Dedifferentiated amniotic fluid mesenchymal stem cell (primary cell): Measurements from ENCODE around the gene CD22.

Experiments
- DNase-seq: peaks from one replicate; pipeline ENCODE4 v3.0.0-alpha.2; 2016; ENCODE audit errors: extremely low spot score

Gene CD22

DNA sequence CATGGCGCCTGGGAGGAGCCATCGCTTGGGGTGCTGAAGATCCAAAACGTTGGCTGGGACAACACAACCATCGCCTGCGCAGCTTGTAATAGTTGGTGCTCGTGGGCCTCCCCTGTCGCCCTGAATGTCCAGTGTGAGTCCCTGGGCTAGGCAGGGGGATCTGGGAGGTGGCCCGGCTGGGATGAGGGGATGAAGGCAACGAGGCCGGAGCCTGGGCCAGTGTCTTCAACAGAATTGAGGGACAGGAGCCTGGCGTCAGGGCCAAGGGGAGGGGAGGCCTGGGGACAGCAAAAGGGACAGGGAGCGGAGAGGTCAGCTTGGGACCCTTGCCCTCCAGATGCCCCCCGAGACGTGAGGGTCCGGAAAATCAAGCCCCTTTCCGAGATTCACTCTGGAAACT lies 12.0 kb downstream of the CD22 start:
- DNase-seq = no peak

GRCh38 chr19:35341565-35342225 lies 12.7 kb downstream of the CD22 start:
- DNase-seq = no peak

DNA sequence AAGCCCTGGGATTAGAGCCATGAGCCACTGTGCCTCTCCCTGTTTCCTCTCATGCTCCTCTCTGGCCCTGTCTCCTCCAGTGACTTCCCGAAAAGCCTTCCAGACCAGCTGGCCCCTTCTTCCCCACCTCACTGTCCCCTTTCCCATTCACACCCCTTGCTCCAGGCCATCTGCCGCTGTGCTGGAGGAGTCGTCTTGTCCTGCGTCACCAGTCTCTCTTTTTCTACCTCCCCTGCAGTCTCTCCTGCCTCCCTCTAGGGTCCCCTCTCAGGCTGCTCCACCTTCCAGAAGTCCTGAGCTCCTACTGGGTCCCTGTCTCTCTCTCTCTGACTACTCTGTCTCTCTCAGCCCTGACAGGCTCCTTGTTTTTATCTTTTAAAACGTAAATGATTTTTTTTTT lies 13.4 kb downstream of the CD22 start:
- no peak for DNase-seq

- DNase-seq = no peak
Observed at GRCh38 chr19:35344511-35345031, 15.6 kb downstream of the CD22 start.

DNA sequence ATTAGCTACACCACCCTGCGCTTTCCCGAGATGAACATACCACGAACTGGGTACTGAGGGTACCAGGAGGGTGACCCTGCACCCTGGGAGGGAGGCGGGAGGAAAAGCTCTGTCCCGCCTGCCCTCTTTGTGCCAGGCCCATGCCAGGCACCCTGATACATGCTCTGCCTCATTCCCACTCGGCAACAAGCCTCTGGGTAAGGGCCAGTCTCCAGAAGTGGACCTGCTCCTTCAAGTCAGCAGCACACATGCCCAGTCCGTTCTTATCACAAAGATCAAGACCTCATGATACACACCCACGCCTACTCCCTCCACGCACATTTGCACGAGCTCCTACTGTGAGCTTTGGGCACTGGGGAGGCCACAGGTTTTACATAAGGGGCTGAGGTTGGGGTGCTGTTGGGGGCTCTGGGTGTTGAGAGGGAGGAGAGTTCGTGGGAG lies 16.7 kb downstream of the CD22 start:
- no peak for DNase-seq

- DNase-seq = no peak
Observed at GRCh38 chr19:35346193-35347052, 17.4 kb downstream of the CD22 start.

GRCh38 chr19:35347171-35347929 lies 18.4 kb downstream of the CD22 start, which contains the start of gene FFAR1:
TSS of gene FFAR1 (plus strand) at chr19:35347902. CDS start at chr19:35351552, 3,650 bp downstream.
- no peak for DNase-seq

DNA sequence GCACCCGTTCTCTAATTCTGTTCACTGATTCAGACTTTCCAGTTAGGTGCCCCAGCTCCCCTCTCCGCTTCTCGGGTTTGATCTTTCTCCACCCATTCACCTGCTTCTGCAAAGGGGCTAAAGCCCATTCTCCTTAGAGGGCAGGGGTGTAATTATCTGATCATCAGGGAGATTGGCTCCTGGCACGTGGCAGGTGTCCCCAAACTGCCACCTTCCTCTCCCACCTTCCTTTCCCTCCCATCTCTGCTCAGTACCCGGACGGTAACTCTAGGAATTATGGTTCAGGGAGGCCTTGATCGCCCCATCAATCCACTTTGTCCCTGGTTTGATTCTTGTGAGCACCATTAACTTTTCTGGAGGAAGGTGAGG lies 18.9 kb downstream of the CD22 start:
- DNase-seq = no peak

DNA sequence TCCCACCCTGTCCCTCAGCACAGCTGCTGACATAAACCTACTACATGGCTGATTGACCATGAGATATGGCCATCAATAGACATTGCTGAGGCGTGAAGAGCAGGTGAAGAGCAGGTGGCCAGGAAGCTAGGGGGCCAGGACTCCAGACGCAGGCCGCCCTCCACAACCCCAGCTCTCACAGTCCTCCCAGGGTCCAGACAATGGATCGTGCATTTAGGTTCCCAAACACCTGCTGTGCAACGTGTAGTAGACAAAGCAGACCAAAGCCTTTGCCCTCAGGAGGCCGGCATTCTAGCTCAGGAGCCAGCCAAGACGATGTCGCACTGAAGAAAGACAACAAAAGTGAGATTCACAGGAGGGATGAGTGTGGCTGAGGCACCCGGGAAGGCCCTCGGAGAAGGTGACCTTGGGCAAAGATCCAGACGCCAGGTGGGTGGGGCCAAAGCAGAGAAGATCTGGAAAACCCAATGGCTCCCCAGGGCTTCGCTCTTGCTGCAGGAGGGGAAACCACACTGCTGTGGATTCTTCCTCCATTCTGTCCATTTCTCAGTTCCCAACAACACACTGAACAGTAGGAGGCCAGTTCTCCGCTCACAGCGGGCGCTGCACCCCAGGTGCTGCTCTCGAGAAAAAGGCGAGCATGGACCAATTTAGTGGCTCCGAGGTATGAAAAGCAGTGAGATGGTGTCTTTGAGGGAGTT lies 20.1 kb downstream of the CD22 start:
- no peak for DNase-seq

DNA sequence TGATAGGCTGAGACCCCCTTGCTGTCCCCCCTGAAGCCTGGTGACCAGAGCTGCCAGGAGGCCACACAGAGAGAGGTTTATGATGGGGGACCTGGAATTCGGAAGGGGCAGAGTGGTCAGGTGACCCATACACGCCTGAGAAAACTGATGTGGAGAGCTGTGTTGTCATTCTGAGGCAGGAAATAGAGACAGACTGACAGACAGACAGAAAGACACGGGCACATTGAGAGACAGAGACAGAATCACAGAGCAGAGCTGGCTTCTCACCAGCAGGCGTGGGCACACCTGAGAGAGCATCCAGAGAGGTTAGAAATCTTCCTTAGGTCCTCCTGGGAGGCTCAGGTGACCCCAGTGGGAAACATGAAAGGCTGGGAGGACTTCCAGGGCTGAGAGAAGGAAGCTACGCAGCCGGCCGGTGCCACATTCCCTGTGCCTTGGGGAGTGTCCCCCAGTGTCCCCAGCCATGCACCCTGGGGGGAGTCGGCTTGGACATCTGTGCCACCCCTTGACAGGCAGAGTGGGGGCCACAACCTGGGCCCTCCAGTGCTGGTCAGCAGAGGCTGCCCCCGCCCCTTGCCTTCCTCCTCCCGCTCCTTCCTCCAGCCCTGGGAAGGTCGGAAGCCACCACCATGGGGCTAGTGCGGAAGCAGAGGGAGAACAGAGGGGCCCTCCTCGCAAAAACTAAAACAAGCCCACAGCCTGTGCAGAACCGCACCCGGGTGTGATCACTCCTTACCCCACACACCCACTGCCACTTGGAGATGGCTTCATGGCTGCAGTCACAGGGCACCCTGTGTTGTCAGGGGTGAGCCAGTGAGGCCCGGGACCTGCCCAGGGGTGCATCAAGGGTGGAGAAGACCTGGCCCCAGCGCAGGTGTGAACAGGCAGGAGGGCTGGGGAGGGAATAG lies 20.9 kb downstream of the CD22 start:
- no peak for DNase-seq

DNA sequence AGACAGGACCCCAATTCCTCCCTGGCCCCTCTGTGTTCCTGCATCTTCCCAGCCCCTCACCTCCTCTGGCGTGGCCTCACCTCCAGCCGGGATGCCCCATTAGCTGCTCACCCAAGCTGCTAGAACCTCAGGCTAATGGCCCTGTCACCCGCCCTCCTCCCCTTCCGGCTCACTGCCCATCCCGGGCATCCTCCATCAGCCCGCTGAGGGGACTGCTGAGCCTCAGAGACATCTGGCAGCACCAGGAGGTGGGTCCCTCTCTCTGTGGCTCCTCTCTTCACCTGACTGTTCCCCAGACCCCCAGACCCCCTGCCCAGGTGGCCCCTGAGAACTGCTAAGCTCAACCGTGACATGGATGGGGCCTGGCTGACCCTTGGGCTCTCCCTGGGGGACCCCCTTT lies 21.6 kb downstream of the CD22 start:
- no peak for DNase-seq

- no peak for DNase-seq
Observed at GRCh38 chr19:35351411-35352176, 22.6 kb downstream of the CD22 start.

GRCh38 chr19:35352177-35352447 lies 23.1 kb downstream of the CD22 start:
- no peak for DNase-seq

- DNase-seq = peak; percentile 52
Observed at GRCh38 chr19:35352448-35353304, 23.7 kb downstream of the CD22 start.

- DNase-seq = no peak
Observed at GRCh38 chr19:35353635-35354034, 24.6 kb downstream of the CD22 start.

GRCh38 chr19:35354898-35355297 lies 25.9 kb downstream of the CD22 start:
- DNase-seq = no peak

DNA sequence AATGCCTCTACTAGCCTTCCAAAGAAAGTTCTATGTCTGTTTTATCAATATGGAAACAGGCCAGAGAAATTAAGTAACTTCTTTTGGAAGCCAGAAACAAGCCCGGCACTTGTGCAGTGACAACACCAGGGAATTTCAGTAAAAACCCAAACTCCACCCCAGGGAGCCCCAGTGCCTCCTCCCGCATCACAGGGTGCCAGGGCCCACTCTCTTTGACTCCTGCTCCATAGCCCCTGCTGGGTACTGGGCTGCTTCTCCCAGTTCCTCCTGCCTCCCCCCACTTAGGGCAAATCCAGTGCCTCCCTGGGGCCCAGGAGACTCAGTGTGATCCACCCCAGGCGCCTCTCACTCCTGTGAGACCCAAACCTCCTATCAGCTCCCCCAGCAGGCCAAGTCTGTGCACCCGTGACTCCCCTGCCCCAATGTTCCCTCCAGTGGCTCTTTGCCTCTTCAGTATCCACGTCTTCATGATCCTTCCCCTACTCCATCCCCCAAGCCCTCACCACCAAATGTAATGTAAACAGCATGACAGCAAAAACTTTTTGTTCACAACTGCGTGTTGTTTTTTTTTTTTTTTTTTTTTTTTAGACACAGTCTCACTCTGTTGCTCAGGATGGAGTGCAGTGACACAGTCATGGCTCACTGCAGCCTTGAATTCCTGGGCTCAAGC lies 26.9 kb downstream of the CD22 start:
- no peak for DNase-seq

GRCh38 chr19:35357867-35358573 lies 29.0 kb downstream of the CD22 start, which contains the start of gene FFAR3:
TSS of gene FFAR3 (plus strand) at chr19:35358460. CDS start at chr19:35358891, 431 bp downstream.
- DNase-seq = no peak
